Measurements from ENCODE around the gene PTPN1.
"Not testable (repeated sequence)": the region's sequence is repeated elsewhere in the genome, so short reads cannot be mapped to it uniquely, and the experiment has no call there.

Gene PTPN1

DNA sequence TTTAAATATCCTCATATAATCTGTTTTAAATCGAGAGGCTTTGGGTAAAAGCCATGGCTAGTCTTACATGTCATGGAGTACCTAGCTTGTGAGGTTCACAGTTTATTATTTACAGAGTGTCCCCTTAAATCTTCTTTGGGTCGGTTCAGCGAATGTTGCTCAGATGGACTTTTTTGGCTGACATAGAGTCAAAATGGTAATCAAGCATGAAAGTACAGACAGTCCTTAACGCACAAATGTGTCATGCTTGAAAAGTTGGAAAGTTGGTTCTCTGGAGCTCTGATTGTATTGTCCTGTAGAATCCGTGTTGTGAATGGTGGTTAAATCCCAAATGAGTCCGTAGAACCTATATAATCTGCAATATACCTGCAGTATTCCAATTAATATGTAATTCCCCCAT, 22.0 kb downstream of the PTPN1 start:
- DNase-seq = no peak

DNA sequence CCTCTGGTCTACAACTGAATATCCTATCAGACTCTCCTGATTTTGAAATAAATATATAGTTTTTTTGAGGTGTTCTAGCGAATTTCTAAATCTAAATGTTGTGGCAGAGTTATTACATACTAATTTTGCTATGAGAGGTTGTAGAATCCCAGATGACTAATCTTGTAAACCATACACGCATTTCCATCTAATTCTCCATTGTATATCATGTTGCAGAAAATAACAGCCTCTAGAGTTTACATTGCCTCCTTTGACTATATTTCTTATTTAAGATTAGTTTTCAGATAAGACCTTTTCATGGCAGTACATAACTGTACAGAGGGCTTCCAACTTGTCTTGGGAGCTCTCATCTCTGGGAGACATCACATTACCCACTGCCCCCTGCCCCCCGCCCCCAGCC, 22.9 kb downstream of the PTPN1 start:
- DNase-seq = peak; percentile 36

DNA sequence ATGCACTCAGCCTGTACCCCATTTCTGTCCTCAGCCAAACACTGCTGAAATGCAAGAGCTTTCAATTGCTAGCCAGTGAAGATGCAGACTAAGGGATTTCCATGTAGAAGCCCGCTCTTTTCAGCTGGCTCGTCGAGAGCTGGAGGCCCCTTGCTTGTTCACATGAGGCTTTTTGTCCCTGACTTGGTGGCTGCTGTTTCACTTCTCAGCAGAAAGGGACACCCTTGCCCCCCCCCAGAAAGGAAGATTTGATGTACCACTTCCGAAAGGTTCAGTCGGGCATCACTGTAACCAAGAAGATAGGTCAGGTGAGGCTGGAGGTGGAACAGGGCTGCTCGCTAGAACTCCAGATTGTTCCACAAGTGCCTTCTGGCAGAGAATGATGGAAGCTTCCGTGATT, 23.3 kb downstream of the PTPN1 start:
- DNase-seq = no peak

DNA sequence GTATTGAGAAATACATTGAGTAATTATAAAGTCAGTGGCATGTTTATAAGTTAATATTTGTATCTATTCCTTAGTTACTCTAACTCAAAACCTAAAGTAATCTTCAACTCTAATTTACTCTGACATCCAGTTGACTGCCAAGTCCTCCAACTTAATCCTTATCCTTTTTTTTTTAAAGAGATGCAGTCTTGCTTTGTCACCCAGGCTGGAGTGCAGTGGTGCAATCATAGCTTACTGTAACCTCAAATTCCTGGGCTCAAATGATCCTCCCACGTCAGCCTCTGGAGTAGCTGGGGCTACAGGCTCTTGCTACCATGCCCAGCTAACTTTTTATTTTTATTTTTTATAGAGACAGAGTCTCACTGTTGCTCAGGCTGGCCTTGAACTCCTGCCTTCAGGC, 24.4 kb downstream of the PTPN1 start:
- DNase-seq = peak; percentile 53

DNA sequence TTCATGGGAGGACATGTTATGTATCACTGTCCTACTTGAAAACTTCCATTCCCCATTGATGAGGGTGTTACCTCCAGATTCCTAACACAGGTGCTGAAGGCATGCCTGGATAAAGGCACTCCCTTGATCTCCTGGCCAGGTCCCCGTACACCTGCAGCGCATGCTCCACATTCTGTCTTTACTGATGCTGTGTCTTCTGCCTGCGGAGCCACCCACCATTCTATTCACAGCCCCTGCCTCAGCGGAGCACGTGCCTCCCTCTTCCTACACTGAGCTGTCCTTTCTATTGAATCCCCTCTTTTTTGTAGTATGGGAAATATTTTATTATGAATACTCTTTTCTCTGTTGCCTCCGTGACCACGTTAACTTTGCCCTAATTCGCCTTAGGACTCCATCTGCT, 25.0 kb downstream of the PTPN1 start:
- no peak for DNase-seq

DNA sequence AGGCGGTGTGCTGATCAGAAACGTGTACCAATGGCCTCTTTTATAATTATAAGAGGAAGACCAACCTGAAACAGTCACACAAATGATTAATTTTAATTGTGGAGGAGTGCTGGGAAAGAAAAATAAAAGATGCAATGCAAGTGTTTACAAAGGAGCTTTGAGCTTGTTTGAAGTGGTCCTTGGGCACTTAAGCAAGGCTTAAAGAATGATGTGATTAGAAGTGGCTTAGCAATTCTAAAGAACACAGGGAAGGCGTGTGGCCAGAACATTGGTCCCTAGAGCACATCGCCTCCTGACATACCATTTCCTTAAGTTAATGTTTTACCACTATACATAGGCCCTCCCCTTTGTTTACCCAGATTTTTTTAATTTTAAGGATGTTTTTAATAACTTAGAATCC, 26.1 kb downstream of the PTPN1 start:
- no peak for DNase-seq

DNA sequence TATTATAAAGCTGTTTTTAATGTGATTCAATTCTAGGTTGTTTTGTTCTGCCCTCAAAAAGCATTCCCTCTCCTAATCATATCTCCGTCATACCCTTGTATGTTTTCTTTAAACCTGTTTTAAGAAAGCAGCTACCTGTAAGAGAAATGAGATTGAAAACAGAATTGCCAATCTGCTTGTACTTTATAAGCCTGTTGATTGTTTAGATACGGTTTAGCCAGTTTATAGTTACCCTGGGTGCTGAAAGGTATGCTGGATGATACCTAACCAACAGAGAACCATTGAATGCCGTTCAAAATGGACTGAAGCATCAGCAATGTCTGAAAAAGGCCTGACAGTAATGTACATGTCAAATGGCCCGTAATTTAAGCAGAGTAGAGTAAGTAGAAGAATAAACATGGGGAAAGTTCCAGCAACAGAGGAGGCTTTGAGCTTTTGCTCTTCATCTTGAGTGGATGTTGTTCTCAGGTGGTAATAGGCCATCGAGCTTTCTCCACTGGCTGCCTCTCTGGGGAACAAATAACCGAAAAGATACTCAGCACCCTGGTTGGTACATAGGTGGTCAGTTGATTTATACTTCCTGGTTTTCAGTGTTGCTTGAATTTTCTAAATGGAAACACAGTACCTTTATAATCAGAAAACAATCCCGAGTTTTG, 27.5 kb downstream of the PTPN1 start:
- DNase-seq = no peak

DNA sequence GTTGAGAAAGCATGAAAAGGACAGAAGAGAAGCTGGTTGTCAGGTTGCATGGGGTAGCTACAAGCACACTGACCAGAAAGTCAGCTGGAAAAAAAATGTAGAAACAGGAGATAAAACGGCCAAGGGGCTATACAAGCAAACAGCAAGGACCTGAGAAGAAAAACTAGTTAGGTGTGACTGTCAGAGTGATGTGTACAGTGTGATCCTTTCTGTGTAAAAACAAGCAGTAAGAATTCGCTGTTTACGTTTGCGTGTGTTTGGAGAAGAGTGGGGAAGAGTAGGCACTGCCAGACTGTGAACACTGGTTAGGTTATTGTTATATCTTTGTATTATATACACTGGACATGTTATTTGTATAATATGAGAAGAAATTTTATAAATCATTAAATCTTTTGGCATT, 28.1 kb downstream of the PTPN1 start:
- DNase-seq = no peak

DNA sequence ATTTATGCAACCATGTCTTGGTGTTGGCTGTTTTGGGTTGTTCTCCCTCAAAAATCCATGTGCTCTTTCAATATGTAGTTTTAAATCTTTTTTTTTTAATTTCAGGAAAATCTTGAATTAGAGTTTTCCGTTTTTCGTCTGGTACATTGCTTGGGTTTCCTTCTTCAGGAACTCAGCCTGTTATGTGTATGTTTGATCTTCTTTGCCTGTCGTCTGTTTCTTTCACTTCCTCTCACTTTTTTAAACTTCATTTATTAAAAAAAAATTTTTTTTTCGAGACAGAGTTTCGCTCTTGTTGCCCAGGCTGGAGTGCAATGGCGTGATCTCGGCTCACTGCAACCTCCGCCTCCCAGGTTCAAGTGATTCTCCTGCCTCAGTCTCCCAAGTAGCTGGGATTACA, 29.6 kb downstream of the PTPN1 start:
- DNase-seq = not testable (repeated sequence)

DNA sequence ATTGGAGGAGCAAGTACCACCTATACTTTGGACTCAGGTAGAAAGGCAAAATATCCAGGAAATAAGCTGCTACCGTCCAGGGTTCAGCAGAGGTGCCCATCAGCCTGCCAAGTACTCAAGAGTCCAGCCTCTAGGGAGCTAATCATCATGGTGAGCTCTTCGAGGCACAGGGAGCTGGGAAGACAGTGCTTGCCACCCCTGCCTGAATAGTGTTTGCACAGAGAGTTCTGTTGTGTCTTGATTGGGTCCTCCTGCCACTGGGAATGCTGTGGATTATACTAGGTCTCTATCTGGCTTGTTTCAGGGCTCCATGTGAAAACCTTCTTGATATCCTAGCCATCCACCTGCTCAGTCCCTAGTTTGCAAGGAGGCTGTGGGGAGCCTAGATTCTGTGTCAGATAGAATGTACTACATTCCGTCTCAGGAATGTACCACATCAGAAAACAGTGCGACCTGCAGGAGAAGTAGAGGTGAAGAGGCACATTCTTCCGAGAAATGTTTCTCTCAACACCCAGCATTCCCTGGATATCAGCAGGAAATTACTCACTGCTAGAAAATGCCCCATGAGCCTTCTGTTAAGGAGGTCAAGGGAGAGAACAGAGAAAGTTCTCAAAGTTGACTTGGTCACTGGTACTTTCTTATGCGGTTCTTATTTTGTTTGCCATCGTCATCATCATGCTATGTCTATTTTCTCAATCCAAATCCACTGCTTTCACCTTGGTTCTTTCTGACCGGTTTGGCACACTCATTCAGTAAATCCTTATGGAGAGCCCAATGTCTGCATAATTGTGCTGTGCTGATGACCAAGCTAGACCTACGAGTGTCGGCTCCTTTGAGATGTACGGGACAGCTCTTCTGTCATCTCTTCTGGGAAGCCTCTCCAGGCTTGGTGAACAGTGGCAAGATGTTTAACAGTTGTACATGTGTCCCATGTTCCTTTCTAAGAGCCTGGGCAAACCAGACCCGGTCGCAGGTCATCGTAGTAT, 30.7 kb downstream of the PTPN1 start:
- DNase-seq = peak; percentile 89

DNA sequence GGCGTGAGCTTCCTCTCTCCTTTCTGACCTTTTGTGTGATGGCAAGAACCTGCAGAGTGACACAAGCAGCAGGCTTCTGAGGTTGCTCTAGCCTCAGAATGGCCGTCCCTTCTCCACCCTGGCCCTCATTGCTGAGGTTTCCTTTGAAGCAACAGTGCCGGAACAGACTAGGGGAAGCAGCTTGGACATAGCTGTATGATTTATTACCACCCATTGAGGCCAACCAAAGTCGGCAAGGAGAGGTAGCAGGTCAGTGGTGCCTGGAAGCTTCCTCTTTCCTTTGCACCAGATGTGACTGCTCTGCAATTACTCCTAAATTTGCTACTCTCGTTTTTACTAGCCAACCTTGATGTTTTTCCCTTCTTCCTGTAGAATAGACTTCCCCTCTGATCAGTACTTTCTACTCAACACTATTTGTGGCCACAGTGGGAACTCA, 31.4 kb downstream of the PTPN1 start:
- DNase-seq = no peak

DNA sequence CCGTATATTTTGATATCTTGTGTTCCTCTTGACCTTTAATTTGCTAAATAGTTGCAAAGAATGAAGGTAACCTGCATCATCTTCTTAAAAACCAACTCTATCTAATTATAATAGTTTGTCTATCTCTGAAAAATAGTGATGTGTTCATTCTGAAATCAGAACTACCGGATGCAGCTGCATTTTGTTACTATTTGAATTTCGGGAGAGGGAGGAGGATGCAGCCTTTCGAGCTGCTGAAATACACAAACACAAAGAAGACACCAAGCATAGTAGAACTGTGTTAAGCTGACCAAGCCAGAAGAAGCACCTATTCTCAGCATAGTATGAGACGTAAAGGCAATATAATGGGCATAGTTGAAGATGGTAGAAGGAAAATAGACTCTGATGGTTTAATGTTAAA, 33.1 kb downstream of the PTPN1 start:
- no peak for DNase-seq

DNA sequence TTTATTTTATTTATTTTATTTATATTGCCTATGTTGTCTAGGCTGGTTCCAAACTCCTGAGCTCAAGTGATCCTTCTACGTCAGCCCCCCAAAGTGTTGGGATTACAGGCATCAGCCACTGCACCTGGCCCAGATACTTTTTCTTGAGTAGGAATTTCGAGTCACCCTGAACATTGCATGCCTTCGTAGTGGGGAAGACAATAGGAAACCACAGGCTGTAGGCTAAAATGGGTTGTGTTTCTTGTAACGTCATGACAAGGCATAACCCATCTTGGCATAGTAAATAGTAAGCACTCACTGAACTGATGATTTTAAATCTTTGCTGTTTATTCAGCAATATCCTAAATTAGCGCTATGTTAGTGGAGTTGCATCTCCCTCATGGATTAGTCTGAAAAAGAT, 34.9 kb downstream of the PTPN1 start:
- no peak for DNase-seq

DNA sequence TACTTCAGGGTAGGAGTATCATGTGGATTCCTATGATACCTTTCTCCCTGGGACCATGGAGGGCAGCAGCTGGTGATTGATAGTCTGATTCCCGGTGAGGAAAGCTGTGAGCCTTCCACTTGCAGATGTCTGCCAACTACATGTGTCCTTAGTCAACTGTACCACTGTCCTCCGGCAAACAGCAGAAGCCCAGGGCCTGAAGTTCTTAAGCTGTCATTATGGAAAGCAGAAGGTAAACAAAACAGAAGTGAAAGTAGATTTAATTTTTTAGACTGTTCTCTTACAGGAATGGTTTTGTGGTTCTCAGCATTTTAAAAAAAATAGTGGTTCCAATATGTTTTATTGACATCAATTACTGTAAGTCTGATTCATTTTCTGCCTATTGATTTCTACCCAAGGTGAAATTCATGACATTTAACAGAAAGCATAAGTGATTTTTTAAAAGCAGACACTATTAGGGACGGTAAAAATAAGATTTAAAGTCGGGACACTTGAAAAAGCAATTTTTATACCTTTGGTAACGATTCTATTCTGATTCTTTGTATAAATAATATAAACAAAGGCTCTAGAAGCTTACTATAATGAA, 36.6 kb downstream of the PTPN1 start:
- DNase-seq = no peak

DNA sequence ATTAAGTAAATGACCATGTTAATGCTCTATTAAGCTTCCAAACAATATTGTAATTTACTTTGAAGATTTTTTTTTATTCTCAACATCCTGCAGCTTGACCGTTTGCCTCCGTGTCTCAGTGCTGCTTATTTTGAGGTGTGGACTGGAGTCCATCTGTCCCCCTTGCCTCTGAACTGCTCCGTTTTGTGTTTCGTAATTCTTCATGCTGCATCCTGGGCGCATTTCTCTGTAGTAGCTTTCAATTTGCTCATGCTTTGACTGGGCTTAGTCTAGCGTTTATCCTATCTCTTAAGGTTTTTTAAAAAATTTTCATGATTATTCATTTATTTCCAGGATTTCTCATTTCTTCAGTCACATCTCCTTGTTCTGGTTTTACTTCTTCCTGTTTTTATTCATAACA, 37.8 kb downstream of the PTPN1 start:
- no peak for DNase-seq

DNA sequence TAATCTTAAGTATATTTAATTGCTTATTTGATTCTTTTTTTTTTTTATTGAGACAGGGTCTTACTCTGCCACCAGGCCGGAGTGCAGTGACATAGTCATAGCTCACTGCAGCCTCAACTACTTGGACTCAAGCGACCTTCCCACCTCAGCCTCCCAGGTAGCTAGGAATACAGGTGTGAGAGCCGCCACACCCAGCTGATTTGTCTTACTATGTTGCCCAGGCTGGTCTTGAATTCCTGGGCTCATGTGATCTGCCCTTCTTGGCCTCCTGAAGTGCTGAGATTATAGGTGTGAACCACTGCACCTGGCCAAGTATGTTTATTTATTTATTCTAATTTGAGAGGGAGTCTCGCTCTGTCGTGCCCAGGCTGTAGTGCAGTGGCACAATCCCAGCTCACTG, 38.2 kb downstream of the PTPN1 start:
- no peak for DNase-seq

DNA sequence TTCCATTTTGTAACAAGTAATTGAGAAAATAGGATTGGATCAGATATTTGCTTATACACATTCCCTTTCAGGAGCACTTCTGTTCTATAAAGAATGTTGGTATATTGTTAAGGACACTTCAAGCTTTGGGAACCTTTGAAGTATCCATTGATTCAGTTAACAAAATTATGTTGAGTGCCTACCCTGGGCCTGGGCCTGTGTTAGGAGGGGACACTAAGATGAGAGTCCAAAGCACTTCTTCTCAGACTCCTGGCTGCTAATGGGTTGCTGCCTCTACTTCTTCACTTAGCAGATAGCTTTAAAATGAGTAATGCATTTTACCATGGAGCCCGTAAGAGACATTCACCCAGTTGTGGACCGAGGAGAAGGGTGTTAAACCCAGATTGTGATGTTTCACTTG, 40.3 kb downstream of the PTPN1 start:
- DNase-seq = no peak

DNA sequence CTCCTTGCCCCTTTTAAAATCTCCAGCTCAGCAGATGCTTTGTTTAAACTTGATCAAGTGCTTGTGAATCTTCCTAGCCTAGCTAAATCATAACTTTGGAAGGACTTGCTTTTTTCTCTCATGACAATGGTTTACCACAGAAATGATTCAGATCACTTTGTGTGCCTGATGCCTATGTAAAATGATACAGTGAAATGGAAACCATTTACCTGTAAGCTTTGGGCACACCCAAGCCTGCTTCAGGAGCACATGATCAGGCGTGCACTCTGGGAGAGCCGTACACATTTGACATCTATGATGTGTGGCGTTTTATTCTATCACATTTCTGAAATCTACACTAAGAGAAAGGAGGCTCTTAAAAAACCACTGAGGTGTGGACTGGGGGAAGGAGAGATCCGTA, 41.1 kb downstream of the PTPN1 start:
- no peak for DNase-seq

DNA sequence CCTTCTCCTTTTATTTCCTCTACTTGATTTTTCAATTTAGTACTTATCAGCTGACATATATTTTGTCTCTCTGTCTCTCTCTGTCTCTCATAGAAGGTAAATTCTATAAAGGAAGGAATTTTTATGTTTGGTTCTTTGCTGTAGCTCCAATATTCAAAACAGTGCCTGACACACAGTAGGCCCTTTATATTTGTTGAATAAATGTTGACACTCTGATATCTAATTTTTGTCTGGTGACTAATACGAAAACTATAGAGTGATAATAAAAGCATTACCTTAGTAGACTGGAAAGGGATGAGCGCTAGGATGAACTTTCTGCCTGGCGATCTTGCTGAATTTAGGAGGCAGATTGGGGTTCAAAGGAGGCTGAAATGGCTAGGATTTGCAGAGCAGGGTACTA, 42.8 kb downstream of the PTPN1 start:
- DNase-seq = no peak

DNA sequence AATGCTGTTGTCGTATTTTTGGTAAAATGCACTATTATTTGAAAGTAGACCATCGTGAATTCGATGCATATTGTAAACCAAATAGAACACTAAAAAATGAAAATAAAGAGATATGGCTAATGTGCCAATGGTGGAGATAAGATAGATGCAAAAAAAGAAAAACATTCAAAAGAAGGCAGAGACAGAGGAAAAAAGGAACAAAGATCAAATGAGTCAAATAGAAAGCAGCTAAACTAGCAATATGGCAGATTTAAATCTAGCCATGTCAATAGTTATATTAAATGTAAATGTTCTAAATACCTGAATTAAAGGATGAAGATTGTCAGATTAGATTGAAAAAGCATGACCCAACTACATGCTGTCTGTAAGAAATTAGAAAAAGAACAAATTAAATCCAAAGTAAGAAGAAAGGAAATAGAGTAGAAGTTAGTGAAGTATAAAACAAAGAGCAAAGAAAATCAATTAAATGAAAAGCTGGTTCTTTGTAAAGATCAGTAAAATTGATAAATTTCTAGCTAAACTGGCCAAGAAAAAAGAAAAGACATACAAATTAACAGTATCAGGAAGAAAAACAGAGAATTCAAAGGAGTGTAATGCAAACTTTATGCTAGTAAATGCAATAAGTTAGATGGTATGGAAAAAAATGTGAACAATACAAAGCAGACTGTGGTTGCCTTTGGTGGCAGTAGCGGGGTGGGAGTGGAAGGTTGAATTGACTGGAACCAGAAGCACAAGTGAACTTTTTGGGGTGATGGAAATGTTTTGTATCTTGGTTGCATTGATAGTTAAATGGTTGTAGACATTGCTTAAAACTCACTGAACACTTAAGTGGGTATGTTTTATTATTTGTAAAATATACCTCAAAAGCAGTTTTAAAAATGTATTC, 44.8 kb downstream of the PTPN1 start:
- DNase-seq = no peak

DNA sequence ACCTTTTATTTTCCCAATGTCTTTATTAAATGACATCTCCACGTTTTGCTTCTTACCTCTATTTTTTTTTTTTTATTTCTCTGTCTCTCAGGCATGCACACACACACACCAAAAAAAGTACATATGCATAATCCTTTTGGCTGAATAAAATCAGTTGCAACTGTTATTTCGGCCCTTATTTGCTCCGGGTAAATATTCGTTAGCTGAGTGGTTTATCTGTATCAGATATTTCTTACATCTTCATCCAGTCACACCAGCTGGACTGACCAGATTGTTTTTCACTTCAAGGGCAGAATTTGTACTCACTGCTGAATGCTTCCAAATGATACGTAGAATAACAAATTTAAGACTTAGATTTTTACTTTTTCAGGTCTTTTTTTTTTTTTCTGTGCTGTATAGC, 45.5 kb downstream of the PTPN1 start:
- no peak for DNase-seq

DNA sequence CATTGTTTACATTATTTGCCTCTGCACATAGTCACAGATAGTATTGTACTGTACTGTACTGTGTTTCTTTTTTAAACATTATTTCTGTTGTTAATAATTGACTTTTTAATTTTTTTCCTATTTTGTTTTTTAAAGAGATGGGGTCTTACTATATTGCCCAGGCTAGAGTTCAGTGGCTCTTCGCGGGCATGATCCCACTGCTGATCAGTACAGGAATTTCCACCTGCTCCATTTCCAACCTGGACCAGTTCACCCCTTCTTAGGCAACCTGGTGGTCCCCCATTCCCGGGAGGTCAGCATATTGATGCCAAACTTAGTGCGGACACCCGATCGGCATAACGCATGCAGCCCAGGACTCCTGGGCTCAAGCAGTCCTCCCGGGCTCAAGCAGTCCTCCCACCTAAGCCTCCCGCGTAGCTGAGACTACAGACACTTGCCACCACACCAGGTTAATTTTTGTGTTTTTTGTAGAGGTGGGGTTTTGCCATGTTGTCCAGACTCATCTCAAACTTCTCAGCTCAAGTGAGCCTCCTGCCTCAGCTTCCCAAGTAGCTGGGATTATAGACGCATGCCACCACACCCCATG, 47.5 kb downstream of the PTPN1 start:
- DNase-seq = no peak
